Measurements from ENCODE around the gene LKAAEAR1.
"Not testable (repeated sequence)": the region's sequence is repeated elsewhere in the genome, so short reads cannot be mapped to it uniquely, and the experiment has no call there.

The LKAAEAR1 gene, protein sequence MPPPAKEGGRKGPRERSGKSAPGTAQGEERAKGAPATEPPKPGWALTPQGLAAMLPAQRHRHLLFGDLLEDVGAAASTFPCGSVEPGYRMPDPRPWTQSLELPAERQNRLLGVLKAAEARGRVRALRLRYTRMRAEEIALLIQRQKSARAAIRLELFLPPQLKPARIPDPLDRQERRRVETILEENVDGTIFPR

DNA sequence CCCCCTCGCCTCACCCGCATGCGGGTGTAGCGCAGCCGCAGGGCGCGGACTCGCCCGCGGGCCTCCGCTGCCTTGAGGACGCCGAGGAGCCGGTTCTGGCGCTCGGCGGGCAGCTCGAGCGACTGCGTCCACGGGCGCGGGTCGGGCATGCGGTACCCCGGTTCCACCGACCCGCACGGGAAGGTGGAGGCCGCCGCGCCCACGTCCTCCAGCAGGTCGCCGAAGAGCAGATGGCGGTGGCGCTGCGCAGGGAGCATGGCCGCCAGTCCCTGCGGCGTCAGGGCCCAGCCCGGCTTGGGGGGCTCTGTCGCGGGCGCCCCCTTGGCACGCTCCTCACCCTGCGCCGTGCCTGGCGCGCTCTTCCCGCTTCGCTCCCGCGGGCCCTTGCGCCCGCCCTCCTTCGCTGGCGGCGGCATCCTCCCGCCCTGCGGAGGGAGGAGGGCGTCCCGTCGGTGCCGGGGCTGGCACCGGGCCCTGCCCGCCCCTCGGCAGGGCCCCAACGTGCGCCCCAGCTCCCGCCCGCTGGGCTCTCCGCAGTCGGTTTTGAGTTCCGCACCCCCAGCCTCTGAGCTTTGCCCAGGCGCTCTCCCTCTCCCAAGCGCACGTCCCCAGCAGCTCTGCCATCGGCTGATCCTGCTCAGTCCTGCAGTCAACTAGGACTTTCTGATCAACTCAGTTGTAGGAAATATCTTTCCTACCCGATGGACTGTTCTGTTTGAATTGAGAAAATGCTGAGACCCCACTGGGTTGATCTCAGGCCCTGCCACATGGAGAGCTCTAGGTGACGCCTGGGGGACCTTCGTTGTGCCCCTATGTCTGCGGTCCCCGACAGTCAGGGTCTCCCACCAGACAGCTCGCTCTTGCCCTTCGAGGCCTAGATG, at the start of gene LKAAEAR1:
TSS of gene LKAAEAR1 (minus strand) at position 595 of the 881 bp plus-strand sequence. CDS start at position 416, 179 bp downstream.
- DNase-seq: no peak

DNA sequence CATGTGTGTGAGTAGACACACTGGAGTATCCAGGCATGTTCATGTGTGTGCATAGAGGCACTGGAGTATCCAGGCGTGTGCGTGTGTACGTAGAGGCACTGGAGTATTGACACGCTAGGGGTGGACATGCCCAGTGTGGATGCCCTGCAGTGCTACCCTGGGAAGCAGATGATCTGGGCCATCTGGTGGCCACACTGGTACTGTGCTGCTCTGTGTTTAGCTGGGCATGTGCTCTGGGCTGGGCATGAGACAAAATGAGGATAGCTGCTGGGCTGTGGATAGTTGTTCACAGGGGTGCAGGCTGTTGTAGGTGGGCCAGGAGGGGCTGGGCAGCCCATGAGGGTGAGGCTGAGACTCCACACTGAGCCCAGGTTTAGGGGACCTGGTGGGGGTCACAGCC, 47.2 kb upstream of the LKAAEAR1 start:
- no peak for DNase-seq

DNA sequence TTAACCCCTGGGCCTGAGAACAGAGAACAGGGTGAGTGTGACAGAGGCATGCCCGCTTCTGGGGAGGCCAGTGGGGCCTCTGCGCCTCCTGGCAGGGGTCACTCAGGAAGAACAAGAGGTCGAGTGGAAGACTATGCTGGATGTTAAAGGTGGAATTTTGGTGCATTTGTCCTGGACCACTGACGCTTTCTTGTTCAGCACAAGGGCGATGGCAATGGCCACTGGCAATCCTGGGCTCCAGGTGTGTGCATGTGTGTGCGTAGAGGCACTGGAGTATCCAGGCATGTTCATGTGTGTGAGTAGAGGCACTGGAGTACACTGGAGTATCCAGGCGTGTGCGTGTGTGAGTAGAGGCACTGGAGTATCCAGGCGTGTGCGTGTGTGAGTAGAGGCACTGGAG, 46.7 kb upstream of the LKAAEAR1 start:
- DNase-seq: no peak

DNA sequence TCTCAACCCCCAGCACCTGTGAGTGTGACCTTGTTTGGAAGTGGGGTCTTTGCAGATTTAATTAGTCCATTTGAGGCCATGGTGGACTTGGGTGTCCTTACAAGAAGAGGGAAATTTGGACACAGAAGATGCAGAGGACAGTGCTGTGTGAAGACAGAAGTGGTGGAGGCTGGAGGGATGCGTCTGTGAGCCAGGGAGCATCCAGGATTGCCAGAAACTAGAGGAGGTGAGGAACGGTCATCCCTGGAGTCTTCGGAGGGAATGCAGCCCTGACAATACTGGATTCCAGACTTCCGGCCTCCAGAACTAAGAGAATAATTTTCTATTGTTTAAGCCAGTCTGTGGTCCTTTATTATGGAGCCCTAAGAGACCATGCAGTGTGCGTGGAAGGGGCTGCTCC, 46.1 kb upstream of the LKAAEAR1 start:
- DNase-seq: no peak

DNA sequence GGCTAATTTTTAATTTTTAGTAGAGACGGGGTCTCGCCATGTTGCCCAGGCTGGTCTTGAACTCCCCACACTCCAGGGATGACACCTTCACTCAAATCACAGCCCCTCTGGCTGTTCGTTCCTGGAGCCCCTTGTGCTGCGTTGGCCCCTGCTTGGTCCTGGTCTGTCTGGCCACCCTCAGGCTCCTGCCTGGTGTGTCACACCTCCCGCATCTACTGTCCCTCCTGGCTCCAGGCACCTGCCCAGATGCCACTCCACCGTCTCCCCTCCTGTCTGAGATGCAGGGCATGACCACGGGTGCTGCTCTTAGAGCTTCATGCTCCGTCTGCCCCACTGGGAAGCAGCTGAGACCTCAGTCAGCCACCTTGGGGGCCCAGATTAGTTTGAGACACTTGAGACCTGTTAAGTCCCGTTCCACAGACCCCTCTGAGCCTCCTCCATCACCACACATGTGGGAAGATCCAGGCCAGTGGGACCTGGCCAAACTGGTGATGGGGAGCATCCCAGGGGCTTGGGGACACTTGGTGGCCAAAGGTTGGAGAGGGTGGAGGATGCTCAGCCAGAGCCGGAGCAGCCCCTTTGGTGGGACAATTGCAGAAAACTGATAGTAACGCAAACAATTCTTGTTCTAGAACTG, 45.1 kb upstream of the LKAAEAR1 start:
- no peak for DNase-seq

DNA sequence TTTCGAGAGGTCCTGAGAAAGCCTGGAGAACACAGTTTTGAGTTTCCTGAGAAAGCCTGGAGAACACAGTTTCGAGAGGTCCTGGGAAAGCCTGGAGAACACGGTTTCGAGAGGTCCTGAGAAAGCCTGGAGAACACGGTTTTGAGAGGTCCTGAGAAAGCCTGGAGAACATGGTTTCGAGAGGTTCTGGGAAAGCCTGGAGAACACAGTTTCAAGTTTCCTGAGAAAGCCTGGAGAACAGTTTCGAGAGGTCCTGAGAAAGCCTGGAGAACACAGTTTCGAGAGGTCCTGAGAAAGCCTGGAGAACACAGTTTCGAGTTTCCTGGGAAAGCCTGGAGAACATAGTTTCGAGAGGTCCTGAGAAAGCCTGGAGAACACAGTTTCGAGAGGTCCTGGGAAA, 39.3 kb upstream of the LKAAEAR1 start:
- not testable (repeated sequence) for DNase-seq

DNA sequence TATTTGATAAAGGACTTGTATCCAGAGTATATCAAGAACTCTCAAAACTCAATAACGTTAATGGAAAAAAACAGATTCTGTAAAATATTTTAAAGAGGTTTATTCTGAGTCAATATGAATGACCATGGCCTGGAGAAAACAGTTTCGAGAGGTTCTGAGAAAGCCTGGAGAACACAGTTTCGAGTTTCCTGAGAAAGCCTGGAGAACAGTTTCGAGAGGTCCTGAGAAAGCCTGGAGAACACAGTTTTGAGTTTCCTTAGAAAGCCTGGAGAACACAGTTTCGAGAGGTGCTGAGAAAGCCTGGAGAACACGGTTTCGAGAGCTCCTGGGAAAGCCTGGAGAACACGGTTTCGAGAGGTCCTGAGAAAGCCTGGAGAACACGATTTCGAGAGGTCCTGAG, 38.7 kb upstream of the LKAAEAR1 start:
- not testable (repeated sequence) for DNase-seq

DNA sequence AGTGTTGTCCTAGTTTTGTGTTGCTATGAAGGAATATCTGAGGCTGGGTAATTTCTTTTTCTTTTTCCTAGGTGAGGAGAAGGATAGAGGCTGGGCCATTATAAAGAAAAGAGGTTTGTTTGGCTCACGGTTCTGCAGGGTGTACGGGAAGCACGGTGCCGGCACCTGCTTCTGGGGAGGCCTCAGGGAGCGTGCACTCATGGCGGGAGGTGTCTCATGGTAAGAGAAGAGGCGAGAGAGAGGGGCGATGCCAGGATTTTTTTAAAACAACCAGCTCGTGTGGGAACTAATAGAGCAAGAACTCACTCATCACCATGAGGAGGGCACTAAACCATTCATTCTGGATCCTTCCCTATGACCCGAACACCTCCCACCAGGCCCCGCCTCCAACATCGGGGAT, 37.4 kb upstream of the LKAAEAR1 start:
- DNase-seq: no peak

DNA sequence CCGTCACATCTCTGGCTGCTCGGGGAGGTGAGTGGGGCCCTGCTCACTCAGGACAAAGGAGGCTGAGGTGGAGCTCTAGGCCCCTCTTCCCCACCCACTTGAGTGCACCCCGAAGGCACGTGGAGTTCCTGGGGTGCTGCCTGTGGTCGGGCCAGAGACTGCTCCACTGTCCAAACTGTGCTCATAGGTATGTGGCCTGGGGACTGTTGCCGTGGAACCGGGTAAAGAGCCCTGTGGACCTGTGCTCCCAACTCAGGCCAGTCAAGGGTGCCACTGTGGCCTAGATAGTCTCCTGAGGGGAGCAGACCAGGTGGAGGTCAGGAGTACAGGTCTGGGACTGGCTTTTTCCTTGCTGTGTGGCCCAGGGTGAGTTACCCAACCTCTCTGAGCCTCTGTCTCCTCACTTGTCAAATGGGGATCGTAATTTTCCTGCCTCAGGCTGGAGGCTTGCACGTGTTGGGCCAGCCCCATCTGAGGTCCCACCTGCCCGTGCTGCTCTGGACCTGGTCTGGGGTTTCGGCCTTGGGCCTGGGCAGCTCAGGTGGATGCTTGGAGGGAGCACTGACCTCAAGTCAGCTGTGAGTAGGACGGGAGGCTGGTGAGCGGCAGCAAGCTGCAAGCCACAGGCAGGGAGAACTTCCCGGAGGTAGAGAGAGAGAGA, 35.6 kb upstream of the LKAAEAR1 start:
- DNase-seq: no peak

DNA sequence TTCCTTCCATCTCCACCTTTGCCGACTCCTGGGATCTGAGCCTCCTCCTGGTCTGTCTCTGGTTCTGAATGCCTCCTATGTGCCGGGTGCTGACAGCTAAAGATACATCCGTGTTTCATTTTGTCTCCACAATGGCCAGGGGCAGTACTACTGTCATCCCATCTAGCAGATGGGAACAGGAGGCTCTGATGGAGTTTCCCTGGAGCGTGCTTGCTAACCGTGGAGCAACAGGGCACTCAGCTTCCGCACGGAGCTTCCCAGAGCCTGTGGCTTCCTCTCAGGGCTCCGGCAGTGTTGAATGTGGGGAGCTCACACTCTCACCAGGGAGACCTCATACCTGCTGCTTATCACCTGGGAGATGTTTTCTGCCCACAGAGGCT, 35.1 kb upstream of the LKAAEAR1 start:
- no peak for DNase-seq

DNA sequence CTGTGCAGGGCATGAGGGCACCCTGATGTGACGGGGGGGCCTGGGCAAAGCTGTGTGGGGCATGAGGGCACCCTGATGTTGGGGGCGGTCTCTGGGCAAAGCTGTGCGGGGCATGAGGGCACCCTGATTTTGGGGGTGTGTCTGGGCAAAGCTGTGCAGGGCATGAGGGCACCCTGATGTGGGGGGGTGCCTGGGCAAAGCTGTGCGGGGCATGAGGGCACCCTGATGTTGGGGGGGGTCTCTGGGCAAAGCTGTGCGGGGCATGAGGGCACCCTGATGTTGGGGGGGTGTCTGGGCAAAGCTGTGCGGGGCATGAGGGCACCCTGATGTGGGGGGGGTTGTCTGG, 33.2 kb upstream of the LKAAEAR1 start:
- not testable (repeated sequence) for DNase-seq

DNA sequence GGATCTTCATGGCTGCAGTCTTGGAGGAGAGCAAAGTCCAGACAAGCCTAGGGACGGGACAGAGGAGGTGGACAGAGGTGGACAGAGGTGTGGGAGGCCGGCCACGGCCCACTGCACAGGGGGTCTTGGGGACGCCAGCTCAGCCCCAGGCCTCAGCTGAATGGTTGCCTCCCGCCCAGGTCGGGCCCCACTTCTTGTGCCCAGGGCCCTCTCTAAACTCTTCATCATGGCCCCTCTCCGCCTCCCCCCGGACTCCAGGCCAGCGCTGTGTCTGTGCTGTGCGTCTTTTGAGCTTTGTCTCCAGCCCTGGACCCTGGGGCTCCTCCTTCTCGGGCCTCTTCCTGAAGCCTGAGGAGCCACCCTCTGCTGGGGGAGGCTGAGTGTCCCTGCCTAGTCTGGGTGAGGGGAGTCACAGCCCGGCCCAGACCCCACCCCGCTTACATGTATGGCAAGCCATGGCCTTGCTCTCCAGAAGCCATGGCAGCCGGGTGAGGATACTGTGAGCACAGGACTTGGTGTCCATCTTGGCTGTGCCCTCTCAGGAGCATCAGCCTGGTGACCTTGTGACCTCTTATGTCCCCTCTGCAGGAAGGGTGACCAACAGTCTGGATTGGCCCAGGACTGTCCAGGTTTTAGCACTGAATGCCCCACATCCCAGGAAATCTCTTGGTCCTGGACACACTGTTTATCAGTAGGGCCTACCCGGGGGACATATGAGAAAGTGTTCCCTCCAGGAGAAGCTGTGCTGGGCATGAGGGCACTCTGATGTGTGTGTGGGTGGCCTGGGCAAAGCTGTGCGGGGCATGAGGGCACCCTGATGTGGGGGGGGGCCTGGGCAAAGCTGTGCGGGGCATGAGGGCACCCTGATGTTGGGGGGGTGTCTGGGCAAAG, 32.6 kb upstream of the LKAAEAR1 start:
- DNase-seq: no peak

DNA sequence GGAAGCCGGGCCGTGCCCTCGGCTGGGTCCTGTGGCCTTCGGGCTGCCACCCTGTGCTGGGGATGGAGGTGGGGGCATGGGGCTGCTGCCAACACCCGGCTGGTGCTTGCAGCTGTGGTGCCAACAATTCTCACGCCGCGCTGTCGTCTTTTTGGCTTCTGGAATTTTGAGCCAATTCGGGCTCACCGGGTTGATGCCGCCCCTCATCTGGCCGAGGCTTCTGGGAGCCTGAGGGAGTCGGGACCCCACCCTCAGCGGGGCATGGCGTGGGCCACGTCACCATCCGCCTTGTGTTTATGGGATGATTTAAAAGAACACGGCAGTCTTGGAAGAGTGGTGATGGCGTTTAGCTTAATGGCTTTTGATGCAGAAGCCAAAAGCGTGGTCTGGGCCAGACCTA, 31.8 kb upstream of the LKAAEAR1 start:
- DNase-seq: no peak

DNA sequence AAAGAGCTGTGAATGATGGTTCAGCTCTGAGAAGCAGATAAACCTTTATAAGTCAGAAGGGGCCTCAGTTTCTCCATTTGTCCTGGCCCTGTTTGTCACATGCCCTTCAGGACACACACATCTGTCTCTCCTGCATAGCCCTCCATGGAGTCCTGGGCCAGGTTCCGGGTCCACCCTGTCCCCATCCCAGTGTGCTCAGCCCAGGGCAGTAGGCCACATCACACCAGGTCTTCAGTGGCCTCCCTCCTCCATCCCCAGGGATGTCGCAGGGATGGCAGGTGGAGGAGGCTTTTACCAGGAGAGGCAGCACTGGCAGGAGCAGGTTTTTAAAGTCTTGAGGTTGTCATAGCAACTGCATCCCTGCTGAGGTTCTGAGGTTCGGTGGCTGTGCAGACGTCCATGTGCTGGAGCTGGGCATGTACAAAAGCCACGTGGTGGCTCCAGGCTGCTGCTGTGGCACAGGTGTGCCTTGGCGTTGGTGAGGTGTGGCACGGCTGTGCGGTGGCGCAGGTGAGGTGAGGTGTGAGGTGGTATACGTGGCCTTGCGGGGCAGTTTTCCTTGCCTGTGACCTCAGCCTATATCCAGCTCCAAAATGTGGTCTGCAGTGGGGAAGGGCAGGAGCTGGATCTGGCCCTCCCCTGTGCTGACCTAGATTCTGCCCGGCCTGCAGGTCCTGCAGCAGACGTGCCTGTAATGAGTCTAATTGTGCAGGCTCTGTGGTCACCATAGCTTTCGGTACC, 31.1 kb upstream of the LKAAEAR1 start:
- no peak for DNase-seq

DNA sequence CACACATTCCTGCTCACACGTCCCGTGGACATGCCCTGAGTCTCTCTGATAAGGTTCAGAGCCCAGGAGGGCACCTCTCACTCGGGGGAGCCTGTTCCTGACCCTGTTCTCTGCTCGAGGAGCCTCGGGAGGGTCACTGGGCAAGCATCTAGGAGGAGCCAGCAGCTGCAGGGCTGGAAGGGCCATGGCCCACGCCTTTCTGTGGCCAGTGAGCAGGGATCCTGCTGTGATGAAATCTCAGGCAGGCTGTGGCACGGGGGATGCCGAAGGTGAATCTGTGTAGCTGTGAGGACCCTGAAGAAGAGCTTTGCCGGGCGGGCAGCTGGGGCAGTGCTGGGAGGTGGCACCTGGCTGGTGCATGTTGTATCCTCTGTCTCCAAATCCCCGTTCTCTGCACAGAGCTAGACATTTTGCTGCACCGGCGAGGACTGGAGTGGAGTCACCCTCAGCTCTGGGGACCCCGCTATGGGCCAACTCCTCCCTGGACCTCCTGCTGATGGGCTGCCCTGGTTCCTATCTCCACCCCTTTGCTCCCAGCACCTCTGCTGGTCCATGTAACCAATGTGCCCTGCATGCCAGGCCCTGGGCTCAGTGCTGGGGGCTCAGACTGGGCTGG, 30.3 kb upstream of the LKAAEAR1 start:
- no peak for DNase-seq

DNA sequence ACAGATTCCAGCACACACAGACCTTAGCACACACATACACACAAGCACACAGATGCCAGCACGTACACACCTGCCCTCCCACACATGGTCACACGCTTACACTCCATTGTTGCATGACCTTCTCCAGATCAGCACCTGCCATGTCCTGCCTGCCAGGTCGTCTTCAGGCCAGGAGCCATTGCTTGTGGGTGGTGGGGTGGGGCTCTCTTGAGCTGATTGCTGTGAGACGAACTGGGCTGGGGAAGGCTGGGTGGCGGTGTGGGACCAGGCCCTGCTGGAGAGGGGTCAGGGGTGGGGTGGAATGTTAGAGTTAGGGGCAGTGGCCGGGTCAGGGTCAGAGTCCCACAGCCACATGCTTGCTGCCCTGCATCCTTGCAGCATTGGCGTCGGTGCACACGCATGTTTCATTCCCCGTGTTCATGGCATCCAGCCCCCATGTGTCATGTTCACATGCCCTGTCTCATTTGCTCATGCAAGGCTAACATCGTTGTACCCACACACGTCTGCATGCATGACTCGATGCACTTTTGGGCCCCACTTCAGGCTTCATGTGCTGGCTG, 29.7 kb upstream of the LKAAEAR1 start:
- DNase-seq: no peak

DNA sequence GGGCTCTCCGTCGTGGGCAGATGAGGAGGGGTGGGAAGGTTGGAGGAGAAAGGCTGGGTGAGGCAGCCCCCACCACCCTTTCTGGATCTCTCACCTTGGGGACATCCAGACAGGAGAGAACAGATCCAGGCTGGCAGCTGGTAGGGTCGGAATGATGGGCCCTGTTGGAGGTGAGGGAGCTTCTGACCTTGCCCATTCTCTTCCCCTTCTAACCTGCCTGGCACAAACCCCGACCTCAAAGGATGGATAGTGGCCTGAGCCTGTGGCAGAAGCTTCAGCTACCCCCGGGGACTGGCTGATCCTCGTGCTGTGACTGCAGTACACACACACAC, 29.2 kb upstream of the LKAAEAR1 start:
- DNase-seq: no peak

DNA sequence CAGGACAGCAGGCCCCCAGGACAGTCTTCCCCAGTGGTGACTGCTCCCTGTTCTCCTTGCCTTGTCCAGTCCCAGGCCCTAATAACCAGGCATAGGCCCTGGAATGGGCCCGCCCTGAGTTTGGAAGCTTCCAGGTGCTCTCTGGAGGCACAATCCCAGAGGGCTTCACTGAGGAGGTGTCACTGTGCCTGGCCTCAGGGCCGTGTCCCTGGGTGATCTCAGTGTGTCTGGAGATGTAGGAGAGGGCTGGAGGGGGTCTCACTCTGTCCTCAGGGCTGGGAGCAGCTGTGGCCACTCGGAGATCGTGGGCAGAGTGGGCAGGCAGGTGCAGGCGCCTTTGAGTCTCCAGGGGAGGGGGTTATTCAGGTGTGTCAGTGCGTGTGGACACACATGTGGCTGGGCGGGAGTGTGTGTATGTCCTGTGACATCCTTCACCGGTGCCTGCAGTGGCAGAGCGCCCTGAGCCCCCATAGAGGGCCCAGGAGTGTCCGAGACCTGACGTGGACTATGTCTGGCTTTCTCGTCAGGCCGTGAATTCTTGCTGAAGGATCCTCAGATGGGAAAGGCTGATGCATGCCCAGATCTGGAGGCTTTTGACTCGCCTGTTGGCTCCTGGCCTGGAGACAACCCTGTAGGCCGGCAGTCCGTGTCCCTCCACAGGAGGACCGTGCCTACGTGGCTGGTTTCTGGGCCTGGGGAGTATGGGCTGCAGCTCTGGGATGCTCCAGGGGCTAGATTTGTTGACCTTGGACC, 28.7 kb upstream of the LKAAEAR1 start:
- no peak for DNase-seq

DNA sequence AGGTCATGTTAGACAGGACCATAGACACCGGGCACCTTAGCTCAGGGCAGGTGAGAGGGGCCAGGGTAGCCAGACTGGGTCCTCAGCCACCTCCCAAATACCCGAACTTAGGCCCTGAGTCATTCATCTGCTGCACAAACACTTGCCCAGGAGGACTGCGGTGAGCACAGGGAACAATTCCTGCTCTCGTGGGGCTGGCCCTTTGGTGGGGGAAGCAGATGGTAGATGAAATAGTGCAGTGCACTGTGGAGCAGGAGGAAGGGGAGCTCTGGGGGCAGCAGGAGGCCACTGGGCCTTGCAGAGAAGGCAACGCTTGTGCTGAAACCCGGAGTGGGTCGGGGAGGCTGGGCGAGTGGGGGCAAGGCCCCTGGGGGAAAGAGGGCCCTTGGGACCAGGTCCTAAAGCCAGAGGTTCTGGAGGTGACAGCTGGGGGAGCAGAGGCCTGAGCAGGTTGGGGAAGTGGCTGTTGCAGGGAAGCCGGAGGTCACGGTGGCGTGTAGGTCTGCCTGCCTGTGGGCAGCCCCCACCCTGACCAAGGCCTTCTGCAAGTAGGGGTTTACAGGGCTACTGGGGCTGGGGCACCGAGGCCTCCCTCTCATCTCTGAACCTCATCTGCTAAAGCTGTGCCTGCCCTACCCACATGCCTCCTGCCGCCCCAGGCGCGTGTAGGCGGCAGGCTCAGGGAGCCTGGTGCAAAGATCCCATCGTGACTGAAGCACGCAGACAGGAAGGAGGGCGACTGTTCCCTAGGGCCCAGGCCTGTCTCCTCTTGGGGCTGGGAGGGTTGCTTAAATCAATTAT, 27.8 kb upstream of the LKAAEAR1 start:
- no peak for DNase-seq

Measured in activated naive CD4-positive, alpha-beta T cell (primary cell).